GM19324 (cell line): Measurements from ENCODE around the gene LARGE1.

Source experiments
- ATAC-seq: cut with Tn5 transposase; IDR thresholded peaks from one replicate; pipeline ENCODE4 v1.9.1; 2021; ENCODE audit warnings: mild to moderate bottlenecking, moderate library complexity; ENCODE audit not compliant: unreplicated experiment, low FRiP score

LARGE1 gene

GRCh38 chr22:33224841-33225240 is 695.4 kb downstream of the LARGE1 start:
- no peak for ATAC-seq
